HEK293 (cell line): ENCODE results near the gene KCNJ14.
A peak's percentile ranks its signal among the peaks of the same experiment; 100 is the strongest.

Source experiments
- CTCF ChIA-PET: fragments of 350-600 bp; formaldehyde crosslinking; extraction: SDS; loops from one replicate; lab custom pipeline; 2021; ENCODE audit warnings: antibody characterized with exemption; lab: Yijun Ruan, JAX
- POLR2A ChIA-PET: fragments of 300-600 bp; formaldehyde crosslinking; extraction: SDS; loops from one replicate; lab custom pipeline; 2020; ENCODE audit warnings: antibody characterized with exemption, inconsistent platforms; lab: Yijun Ruan, JAX
- H3K27ac ChIP-seq: fragments of 200-500 bp; sonication (Bioruptor generic); 2 replicates; pipeline ENCODE4 v1.5.1; 2014; ENCODE audit warnings: low read depth, low read length, control low read depth, inconsistent platforms; ENCODE audit errors: extremely low read depth
- H3K36me3 ChIP-seq, 2 experiments: fragments of 200-500 bp in 1 of 2; sonication (Bioruptor generic) in 1 of 2; 1 replicate in 1 of 2; 2 replicates in 1 of 2; pipeline ENCODE4 v1.5.1; 2014 to 2017; ENCODE audit warnings: inconsistent platforms in 2 of 2, low read length in 2 of 2; ENCODE audit not compliant: control insufficient read depth in 2 of 2, insufficient read depth in 1 of 2
- H3K4me1 ChIP-seq: fragments of 200-500 bp; sonication (Bioruptor generic); 2 replicates; pipeline ENCODE4 v1.5.1; 2014; ENCODE audit warnings: mild to moderate bottlenecking, low read length, inconsistent platforms; ENCODE audit not compliant: control insufficient read depth, insufficient read depth
- H3K4me3 ChIP-seq: 2 replicates; pipeline ENCODE4 v1.5.1; 2011; ENCODE audit warnings: low read depth, mild to moderate bottlenecking, control low read depth, low read length, moderate library complexity
- H3K9me3 ChIP-seq: fragments of 200-500 bp; sonication (Bioruptor generic); 2 replicates; pipeline ENCODE4 v1.5.1; 2014; ENCODE audit warnings: low read depth, low read length, inconsistent platforms; ENCODE audit not compliant: control insufficient read depth, insufficient read depth
- HOXD13 ChIP-seq: sonication (generic); formaldehyde crosslinking; IDR thresholded peaks from 2 replicates; pipeline ENCODE4 v1.8.0; 2022; ENCODE audit warnings: missing genetic modification reagents, borderline replicate concordance
- KLF7 ChIP-seq: fragments of 450-650 bp; formaldehyde crosslinking; IDR thresholded peaks from 2 replicates; pipeline ENCODE4 v1.5.1; 2016; ENCODE audit warnings: missing biosample characterization, missing genetic modification characterization, borderline replicate concordance
- SCRT2 ChIP-seq: fragments of 450-650 bp; formaldehyde crosslinking; IDR thresholded peaks from 2 replicates; pipeline ENCODE4 v1.5.1; 2016; ENCODE audit warnings: missing biosample characterization, missing genetic modification characterization
- ZNF366 ChIP-seq: fragments of 450-650 bp; formaldehyde crosslinking; conservative IDR thresholded peaks from 2 replicates; pipeline ENCODE4 v1.5.1; 2016; ENCODE audit warnings: missing biosample characterization, missing genetic modification characterization
- TF ChIP-seq, protein P1 (sequence below): fragments of 450-650 bp; formaldehyde crosslinking; IDR thresholded peaks from 2 replicates; pipeline ENCODE4 v1.5.1; 2016; ENCODE audit warnings: missing biosample characterization, missing genetic modification characterization
- TF ChIP-seq, protein P2 (sequence below): fragments of 450-650 bp; formaldehyde crosslinking; IDR thresholded peaks from 2 replicates; pipeline ENCODE4 v1.5.1; 2016; ENCODE audit warnings: missing biosample characterization, missing genetic modification characterization
- TF ChIP-seq, protein P3 (sequence below): fragments of 450-650 bp; IDR thresholded peaks from 2 replicates; pipeline ENCODE4 v1.5.1; 2018; ENCODE audit warnings: missing biosample characterization, missing genetic modification characterization
- TF ChIP-seq, protein P4 (sequence below): fragments of 450-650 bp; formaldehyde crosslinking; IDR thresholded peaks from 2 replicates; pipeline ENCODE4 v1.5.1; 2016; ENCODE audit warnings: missing biosample characterization, missing genetic modification characterization
- TF ChIP-seq, protein P5 (sequence below): fragments of 450-650 bp; formaldehyde crosslinking; IDR thresholded peaks from 2 replicates; pipeline ENCODE4 v1.5.0; 2017; ENCODE audit warnings: missing biosample characterization, missing genetic modification characterization, borderline replicate concordance

The KCNJ14 gene

DNA sequence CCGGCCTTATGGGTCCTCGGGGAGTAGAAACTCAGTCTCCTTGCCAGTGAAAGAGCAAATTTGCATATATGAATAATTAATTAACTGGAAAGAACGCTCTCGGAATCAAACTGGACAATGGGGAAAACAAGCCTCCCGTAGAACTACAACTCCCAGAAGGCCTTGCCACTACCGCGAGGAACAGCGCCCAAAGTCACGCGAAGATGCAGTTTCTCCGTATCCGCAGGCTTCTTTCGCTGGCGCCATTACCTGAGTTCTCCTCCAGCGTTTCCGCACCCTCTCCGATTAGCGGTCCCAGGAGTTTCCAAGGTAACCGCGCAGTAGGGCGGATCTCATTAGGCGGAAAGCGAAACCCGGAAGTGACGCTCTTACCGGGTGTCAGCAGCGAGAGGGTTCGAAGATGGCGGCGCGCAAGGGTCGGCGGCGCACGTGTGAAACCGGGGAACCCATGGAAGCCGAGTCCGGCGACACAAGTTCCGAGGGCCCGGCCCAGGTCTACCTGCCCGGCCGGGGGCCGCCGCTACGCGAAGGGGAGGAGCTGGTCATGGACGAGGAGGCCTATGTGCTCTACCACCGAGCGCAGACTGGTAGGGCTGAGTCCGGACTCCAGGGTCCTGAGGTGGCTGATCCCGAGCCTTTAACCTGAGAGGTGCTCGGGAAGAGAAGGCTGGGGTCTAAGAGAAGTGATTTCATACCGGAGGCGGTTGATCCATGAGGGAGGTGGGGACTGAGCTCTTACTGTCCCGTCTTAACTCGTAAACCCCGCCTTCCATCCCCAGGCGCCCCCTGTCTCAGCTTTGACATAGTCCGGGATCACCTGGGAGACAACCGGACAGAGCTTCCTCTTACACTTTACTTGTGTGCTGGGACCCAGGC lies 9.5 kb upstream of the KCNJ14 start, which contains the start of gene GRWD1 (continued):
- TF ChIP-seq, protein P1, sequence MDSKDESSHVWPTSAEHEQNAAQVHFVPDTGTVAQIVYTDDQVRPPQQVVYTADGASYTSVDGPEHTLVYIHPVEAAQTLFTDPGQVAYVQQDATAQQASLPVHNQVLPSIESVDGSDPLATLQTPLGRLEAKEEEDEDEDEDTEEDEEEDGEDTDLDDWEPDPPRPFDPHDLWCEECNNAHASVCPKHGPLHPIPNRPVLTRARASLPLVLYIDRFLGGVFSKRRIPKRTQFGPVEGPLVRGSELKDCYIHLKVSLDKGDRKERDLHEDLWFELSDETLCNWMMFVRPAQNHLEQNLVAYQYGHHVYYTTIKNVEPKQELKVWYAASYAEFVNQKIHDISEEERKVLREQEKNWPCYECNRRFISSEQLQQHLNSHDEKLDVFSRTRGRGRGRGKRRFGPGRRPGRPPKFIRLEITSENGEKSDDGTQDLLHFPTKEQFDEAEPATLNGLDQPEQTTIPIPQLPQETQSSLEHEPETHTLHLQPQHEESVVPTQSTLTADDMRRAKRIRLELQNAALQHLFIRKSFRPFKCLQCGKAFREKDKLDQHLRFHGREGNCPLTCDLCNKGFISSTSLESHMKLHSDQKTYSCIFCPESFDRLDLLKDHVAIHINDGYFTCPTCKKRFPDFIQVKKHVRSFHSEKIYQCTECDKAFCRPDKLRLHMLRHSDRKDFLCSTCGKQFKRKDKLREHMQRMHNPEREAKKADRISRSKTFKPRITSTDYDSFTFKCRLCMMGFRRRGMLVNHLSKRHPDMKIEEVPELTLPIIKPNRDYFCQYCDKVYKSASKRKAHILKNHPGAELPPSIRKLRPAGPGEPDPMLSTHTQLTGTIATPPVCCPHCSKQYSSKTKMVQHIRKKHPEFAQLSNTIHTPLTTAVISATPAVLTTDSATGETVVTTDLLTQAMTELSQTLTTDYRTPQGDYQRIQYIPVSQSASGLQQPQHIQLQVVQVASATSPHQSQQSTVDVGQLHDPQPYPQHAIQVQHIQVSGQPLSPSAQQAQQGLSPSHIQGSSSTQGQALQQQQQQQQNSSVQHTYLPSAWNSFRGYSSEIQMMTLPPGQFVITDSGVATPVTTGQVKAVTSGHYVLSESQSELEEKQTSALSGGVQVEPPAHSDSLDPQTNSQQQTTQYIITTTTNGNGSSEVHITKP (tag by site-specific recombination): peak; percentile 78
- TF ChIP-seq, protein P2, sequence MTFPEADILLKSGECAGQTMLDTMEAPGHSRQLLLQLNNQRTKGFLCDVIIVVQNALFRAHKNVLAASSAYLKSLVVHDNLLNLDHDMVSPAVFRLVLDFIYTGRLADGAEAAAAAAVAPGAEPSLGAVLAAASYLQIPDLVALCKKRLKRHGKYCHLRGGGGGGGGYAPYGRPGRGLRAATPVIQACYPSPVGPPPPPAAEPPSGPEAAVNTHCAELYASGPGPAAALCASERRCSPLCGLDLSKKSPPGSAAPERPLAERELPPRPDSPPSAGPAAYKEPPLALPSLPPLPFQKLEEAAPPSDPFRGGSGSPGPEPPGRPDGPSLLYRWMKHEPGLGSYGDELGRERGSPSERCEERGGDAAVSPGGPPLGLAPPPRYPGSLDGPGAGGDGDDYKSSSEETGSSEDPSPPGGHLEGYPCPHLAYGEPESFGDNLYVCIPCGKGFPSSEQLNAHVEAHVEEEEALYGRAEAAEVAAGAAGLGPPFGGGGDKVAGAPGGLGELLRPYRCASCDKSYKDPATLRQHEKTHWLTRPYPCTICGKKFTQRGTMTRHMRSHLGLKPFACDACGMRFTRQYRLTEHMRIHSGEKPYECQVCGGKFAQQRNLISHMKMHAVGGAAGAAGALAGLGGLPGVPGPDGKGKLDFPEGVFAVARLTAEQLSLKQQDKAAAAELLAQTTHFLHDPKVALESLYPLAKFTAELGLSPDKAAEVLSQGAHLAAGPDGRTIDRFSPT: no peak
- TF ChIP-seq, all 188 proteins: peak for 35

DNA sequence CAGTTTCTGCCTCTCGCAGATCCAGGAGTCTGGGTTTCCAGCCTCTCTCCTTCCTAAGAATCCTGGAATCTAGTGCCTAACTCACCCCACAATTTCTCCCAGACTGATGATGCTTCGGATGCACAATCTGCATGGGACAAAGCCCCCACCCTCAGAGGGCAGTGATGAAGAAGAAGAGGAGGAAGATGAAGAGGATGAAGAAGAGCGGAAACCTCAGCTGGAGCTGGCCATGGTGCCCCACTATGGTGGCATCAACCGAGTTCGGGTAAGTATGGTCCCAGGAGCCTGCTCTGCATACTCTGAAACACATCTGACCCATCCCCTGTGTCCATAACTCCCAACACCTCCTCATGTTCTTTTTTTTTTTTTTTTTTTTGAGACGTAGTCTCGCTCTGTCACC lies 8.8 kb upstream of the KCNJ14 start:
- H3K4me1 ChIP-seq: peaks cover 8% of the 10 kb centered on the region
- no peaks in the 10 kb centered on the region for H3K9me3 ChIP-seq
- H3K27ac ChIP-seq: peak overlapping the region; percentile 65; the same call in 1 of the 2 replicates
- H3K4me3 ChIP-seq: peak overlapping the region; percentile 88
- TF ChIP-seq HOXD13 (CRISPR knock-in tag) (no peak), SCRT2 (tag by site-specific recombination) (0 out of 2 replicates have a peak, but pooled peaks have one; percentile 6), ZNF366 (no peak), KLF7 (tag by site-specific recombination) (no peak)
- TF ChIP-seq, protein P3, sequence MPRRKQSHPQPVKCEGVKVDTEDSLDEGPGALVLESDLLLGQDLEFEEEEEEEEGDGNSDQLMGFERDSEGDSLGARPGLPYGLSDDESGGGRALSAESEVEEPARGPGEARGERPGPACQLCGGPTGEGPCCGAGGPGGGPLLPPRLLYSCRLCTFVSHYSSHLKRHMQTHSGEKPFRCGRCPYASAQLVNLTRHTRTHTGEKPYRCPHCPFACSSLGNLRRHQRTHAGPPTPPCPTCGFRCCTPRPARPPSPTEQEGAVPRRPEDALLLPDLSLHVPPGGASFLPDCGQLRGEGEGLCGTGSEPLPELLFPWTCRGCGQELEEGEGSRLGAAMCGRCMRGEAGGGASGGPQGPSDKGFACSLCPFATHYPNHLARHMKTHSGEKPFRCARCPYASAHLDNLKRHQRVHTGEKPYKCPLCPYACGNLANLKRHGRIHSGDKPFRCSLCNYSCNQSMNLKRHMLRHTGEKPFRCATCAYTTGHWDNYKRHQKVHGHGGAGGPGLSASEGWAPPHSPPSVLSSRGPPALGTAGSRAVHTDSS (tag by site-specific recombination): peak; percentile 96
- TF ChIP-seq, protein P4, sequence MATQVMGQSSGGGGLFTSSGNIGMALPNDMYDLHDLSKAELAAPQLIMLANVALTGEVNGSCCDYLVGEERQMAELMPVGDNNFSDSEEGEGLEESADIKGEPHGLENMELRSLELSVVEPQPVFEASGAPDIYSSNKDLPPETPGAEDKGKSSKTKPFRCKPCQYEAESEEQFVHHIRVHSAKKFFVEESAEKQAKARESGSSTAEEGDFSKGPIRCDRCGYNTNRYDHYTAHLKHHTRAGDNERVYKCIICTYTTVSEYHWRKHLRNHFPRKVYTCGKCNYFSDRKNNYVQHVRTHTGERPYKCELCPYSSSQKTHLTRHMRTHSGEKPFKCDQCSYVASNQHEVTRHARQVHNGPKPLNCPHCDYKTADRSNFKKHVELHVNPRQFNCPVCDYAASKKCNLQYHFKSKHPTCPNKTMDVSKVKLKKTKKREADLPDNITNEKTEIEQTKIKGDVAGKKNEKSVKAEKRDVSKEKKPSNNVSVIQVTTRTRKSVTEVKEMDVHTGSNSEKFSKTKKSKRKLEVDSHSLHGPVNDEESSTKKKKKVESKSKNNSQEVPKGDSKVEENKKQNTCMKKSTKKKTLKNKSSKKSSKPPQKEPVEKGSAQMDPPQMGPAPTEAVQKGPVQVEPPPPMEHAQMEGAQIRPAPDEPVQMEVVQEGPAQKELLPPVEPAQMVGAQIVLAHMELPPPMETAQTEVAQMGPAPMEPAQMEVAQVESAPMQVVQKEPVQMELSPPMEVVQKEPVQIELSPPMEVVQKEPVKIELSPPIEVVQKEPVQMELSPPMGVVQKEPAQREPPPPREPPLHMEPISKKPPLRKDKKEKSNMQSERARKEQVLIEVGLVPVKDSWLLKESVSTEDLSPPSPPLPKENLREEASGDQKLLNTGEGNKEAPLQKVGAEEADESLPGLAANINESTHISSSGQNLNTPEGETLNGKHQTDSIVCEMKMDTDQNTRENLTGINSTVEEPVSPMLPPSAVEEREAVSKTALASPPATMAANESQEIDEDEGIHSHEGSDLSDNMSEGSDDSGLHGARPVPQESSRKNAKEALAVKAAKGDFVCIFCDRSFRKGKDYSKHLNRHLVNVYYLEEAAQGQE (tag by site-specific recombination): peak; percentile 45
- TF ChIP-seq, protein P5, sequence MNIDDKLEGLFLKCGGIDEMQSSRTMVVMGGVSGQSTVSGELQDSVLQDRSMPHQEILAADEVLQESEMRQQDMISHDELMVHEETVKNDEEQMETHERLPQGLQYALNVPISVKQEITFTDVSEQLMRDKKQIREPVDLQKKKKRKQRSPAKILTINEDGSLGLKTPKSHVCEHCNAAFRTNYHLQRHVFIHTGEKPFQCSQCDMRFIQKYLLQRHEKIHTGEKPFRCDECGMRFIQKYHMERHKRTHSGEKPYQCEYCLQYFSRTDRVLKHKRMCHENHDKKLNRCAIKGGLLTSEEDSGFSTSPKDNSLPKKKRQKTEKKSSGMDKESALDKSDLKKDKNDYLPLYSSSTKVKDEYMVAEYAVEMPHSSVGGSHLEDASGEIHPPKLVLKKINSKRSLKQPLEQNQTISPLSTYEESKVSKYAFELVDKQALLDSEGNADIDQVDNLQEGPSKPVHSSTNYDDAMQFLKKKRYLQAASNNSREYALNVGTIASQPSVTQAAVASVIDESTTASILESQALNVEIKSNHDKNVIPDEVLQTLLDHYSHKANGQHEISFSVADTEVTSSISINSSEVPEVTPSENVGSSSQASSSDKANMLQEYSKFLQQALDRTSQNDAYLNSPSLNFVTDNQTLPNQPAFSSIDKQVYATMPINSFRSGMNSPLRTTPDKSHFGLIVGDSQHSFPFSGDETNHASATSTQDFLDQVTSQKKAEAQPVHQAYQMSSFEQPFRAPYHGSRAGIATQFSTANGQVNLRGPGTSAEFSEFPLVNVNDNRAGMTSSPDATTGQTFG (tag by site-specific recombination): no peak
- CTCF ChIA-PET: interaction anchor here (0.9 to 2.8 kb wide), 3 partner anchors 55 to 132 kb away, joined by 3 to 13 read pairs (median 5); partner anchors contain the start of gene KDELR1
- H3K36me3 ChIP-seq: peaks cover 37 to 49% of the 10 kb centered on the region in 2 experiments
- POLR2A ChIA-PET: interaction anchor here (1.0 to 1.3 kb wide), 3 partner anchors 23 to 125 kb away, joined by 3 to 5 read pairs (median 3); partner anchors contain the start of gene GRIN2D
